CD8-positive, alpha-beta memory T cell (primary cell): ENCODE data around the gene POU2F1. TPM values are rescaled to one million over a fixed set of nuclear protein-coding genes. Genes with fewer than 3 reads are reported as not detected.

Source experiments
- CTCF ChIA-PET: fragments of 350-600 bp; sonication (Branson Sonifier 250); formaldehyde crosslinking; loops from one replicate; lab custom pipeline; 2021; ENCODE audit warnings: antibody characterized with exemption; lab: Charles Lee
- POLR2A ChIA-PET: fragments of 350-600 bp; sonication (Branson Sonifier 250); formaldehyde crosslinking; loops from one replicate; lab custom pipeline; 2021; ENCODE audit warnings: antibody characterized with exemption; lab: Charles Lee
- DNase-seq, 5 donors: peaks; one replicate each; pipeline versions ENCODE4 v3.0.0 to v3.0.0-alpha.2; 2020 to 2022; ENCODE audit warnings: mixed read lengths in 1 of 5
- H3K27ac ChIP-seq: one replicate; pipeline ENCODE4 v1.7.0; 2013; ENCODE audit warnings: low read depth, mild to moderate bottlenecking, low read length, moderate library complexity
- H3K27me3 ChIP-seq: 2 replicates; pipeline ENCODE4 v1.7.0; 2013; ENCODE audit warnings: low read length, mild to moderate bottlenecking; ENCODE audit not compliant: insufficient read depth, poor library complexity, severe bottlenecking
- H3K36me3 ChIP-seq: 2 replicates; pipeline ENCODE4 v1.7.0; 2013; ENCODE audit warnings: mild to moderate bottlenecking, low read length, moderate library complexity; ENCODE audit not compliant: insufficient read depth
- H3K4me1 ChIP-seq: 2 replicates; pipeline ENCODE4 v1.7.0; 2013; ENCODE audit warnings: mild to moderate bottlenecking, low read length, moderate library complexity; ENCODE audit not compliant: insufficient read depth
- H3K4me3 ChIP-seq: 2 replicates; pipeline ENCODE4 v1.7.0; 2013; ENCODE audit warnings: mild to moderate bottlenecking, low read length
- H3K9me3 ChIP-seq: 2 replicates; pipeline ENCODE4 v1.7.0; 2013; ENCODE audit warnings: mild to moderate bottlenecking, low read length
- H3K27ac Mint-ChIP-seq, 8 donors: one replicate each; pipeline ENCODE4 v1.8.0; 2020 to 2021; ENCODE audit warnings: mixed read lengths in 8 of 8, mild to moderate bottlenecking in 6 of 8, inconsistent platforms in 3 of 8, moderate library complexity in 3 of 8
- H3K27me3 Mint-ChIP-seq, 2 donors: one replicate each; pipeline ENCODE4 v1.8.0; 2020 to 2021; ENCODE audit warnings: mixed read lengths in 2 of 2, mild to moderate bottlenecking in 1 of 2, moderate library complexity in 1 of 2
- H3K36me3 Mint-ChIP-seq, 3 donors: one replicate each; pipeline ENCODE4 v1.8.0; 2020 to 2021; ENCODE audit warnings: mixed read lengths in 3 of 3, inconsistent platforms in 1 of 3, mild to moderate bottlenecking in 1 of 3
- H3K4me1 Mint-ChIP-seq, 3 donors: one replicate each; pipeline ENCODE4 v1.8.0; 2020 to 2021; ENCODE audit warnings: mixed read lengths in 3 of 3, inconsistent platforms in 1 of 3, mild to moderate bottlenecking in 1 of 3
- H3K4me3 Mint-ChIP-seq, 7 donors: one replicate each; pipeline ENCODE4 v1.8.0; 2020 to 2021; ENCODE audit warnings: mixed read lengths in 7 of 7, mild to moderate bottlenecking in 6 of 7, moderate library complexity in 4 of 7, inconsistent platforms in 2 of 7
- H3K9me3 Mint-ChIP-seq, 5 donors: one replicate each; pipeline ENCODE4 v1.8.0; 2020 to 2022; ENCODE audit warnings: mixed read lengths in 5 of 5, mild to moderate bottlenecking in 3 of 5, moderate library complexity in 2 of 5, inconsistent platforms in 1 of 5
- polyA plus RNA-seq: library from polyadenylated mRNA; unstranded; fragments of 300-500 nt; fragmentation: Illumina TruSeq; gene quantifications from one replicate; pipeline ENCODE4 v1.2.3, GENCODE V29; 2021
- total RNA-seq, 2 experiments: library from RNA; stranded (reverse); gene quantifications; one replicate each; pipeline ENCODE4 v1.2.3, GENCODE V29; 2021

The POU2F1 gene
- 10 to 100 TPM; 12.3 to 13.5 TPM for total RNA-seq
- 11.8 TPM for polyA plus RNA-seq

- Mint-ChIP-seq H3K27me3 (peaks cover 0 to 5% of the 10 kb centered on the region in 2 donors), H3K9me3 (no peaks in the 10 kb centered on the region), H3K4me1 (peaks cover 27 to 48% (median 43%) of the 10 kb centered on the region in 3 donors), H3K4me3 (peak within 1 kb of the TSS; percentile 91 to 98 (median 92)), H3K27ac (peak within 1 kb of the TSS; percentile 82 to 97 (median 92)), H3K36me3 (peaks cover 0 to 14% (median 3%) of the 10 kb centered on the region in 3 donors)
- H3K4me1 ChIP-seq, result peaks cover 28% of the 10 kb centered on the region
- peak; percentile 96 to 100 (median 98) for DNase-seq
- ChIA-PET POLR2A (interaction anchor here (0.6 to 1.7 kb wide), 14 partner anchors 12 to 716 kb away, joined by 3 to 15 read pairs (median 4); partner anchors contain the start of genes CD247, CREG1, DCAF6 and MPC2), CTCF (interaction anchor here (0.6 to 3.6 kb wide), 37 partner anchors 8 to 417 kb away, joined by 3 to 20 read pairs (median 4); partner anchors contain the start of genes CD247, CREG1, GPA33 and STYXL2)
- H3K4me3 ChIP-seq, result peak within 1 kb of the TSS; percentile 100
- H3K36me3 ChIP-seq, result no peaks in the 10 kb centered on the region
- H3K27ac ChIP-seq, result peak within 1 kb of the TSS; percentile 88
- no peaks in the 10 kb centered on the region for H3K9me3 ChIP-seq
- H3K27me3 ChIP-seq, result no peaks in the 10 kb centered on the region
Observed at GRCh38 chr1:167220537-167221125, at the start of gene POU2F1. Gene POU2F1, plus strand, starts transcription at chr1:167220886. Its CDS starts 12 bp downstream, at chr1:167220898.

- H3K4me1 ChIP-seq, result no peaks in the 10 kb centered on the region
- Mint-ChIP-seq H3K27ac (no peak overlapping the region), H3K36me3 (no peaks in the 10 kb centered on the region), H3K27me3 (peaks cover 8 to 51% of the 10 kb centered on the region in 2 donors), H3K9me3 (no peaks in the 10 kb centered on the region), H3K4me3 (no peak overlapping the region), H3K4me1 (no peaks in the 10 kb centered on the region)
- ChIA-PET POLR2A (no interaction called here), CTCF (no interaction called here)
- H3K4me3 ChIP-seq, result no peak overlapping the region
- no peak for DNase-seq
- no peak overlapping the region for H3K27ac ChIP-seq
- no peaks in the 10 kb centered on the region for H3K9me3 ChIP-seq
- H3K27me3 ChIP-seq, result peaks cover 12% of the 10 kb centered on the region
- H3K36me3 ChIP-seq, result no peaks in the 10 kb centered on the region
Observed at GRCh38 chr1:167171286-167171929, 49.3 kb upstream of the POU2F1 start.

- no peaks in the 10 kb centered on the region for H3K9me3 Mint-ChIP-seq
- no peaks in the 10 kb centered on the region for H3K36me3 Mint-ChIP-seq
- H3K4me1 Mint-ChIP-seq, result no peaks in the 10 kb centered on the region
- H3K27me3 Mint-ChIP-seq, result peaks cover 8 to 30% of the 10 kb centered on the region in 2 donors
- ChIA-PET POLR2A (no interaction called here), CTCF (no interaction called here)
- no peak for DNase-seq
- no peak overlapping the region for H3K4me3 ChIP-seq
- H3K9me3 ChIP-seq, result no peaks in the 10 kb centered on the region
- H3K27me3 ChIP-seq, result peaks cover 8% of the 10 kb centered on the region
- no peak overlapping the region for H3K27ac ChIP-seq
- no peaks in the 10 kb centered on the region for H3K36me3 ChIP-seq
- H3K27ac Mint-ChIP-seq, result no peak overlapping the region
- H3K4me3 Mint-ChIP-seq, result no peak overlapping the region
- no peaks in the 10 kb centered on the region for H3K4me1 ChIP-seq
Observed at GRCh38 chr1:167173516-167174184, 47.0 kb upstream of the POU2F1 start.

GRCh38 chr1:167175901-167176300 is 44.8 kb upstream of the POU2F1 start:
- Histone ChIP-seq H3K9me3 (no peaks in the 10 kb centered on the region), H3K36me3 (no peaks in the 10 kb centered on the region), H3K27me3 (peaks cover under 1% of the 10 kb centered on the region), H3K4me3 (no peak overlapping the region), H3K27ac (no peak overlapping the region), H3K4me1 (no peaks in the 10 kb centered on the region)
- Mint-ChIP-seq H3K4me1 (no peaks in the 10 kb centered on the region), H3K36me3 (no peaks in the 10 kb centered on the region), H3K27me3 (peaks cover 8 to 16% of the 10 kb centered on the region in 2 donors), H3K4me3 (no peak overlapping the region), H3K9me3 (no peaks in the 10 kb centered on the region), H3K27ac (peak overlapping the region in 1 of 8 donors; percentile 18)
- CTCF ChIA-PET, result no interaction called here
- no peak for DNase-seq
- POLR2A ChIA-PET, result no interaction called here

- CTCF ChIA-PET, result no interaction called here
- no peak for DNase-seq
- Histone ChIP-seq H3K4me3 (no peak overlapping the region), H3K36me3 (no peaks in the 10 kb centered on the region), H3K4me1 (no peaks in the 10 kb centered on the region), H3K27me3 (no peaks in the 10 kb centered on the region), H3K27ac (no peak overlapping the region), H3K9me3 (no peaks in the 10 kb centered on the region)
- no peaks in the 10 kb centered on the region for H3K9me3 Mint-ChIP-seq
- no peak overlapping the region for H3K4me3 Mint-ChIP-seq
- H3K4me1 Mint-ChIP-seq, result no peaks in the 10 kb centered on the region
- POLR2A ChIA-PET, result no interaction called here
- no peak overlapping the region for H3K27ac Mint-ChIP-seq
- H3K27me3 Mint-ChIP-seq, result peaks cover 2 to 4% of the 10 kb centered on the region in 2 donors
- H3K36me3 Mint-ChIP-seq, result no peaks in the 10 kb centered on the region
Observed at GRCh38 chr1:167178831-167179230, 41.9 kb upstream of the POU2F1 start.

- ChIA-PET POLR2A (no interaction called here), CTCF (no interaction called here)
- H3K9me3 Mint-ChIP-seq, result no peaks in the 10 kb centered on the region
- no peaks in the 10 kb centered on the region for H3K9me3 ChIP-seq
- H3K27ac ChIP-seq, result no peak overlapping the region
- H3K27ac Mint-ChIP-seq, result no peak overlapping the region
- no peak for DNase-seq
- H3K27me3 Mint-ChIP-seq, result peaks cover 5 to 12% of the 10 kb centered on the region in 2 donors
- H3K4me3 ChIP-seq, result no peak overlapping the region
- no peaks in the 10 kb centered on the region for H3K4me1 ChIP-seq
- H3K36me3 ChIP-seq, result no peaks in the 10 kb centered on the region
- H3K4me1 Mint-ChIP-seq, result peaks cover 0 to 5% (median 5%) of the 10 kb centered on the region in 3 donors
- H3K4me3 Mint-ChIP-seq, result no peak overlapping the region
- H3K27me3 ChIP-seq, result no peaks in the 10 kb centered on the region
- H3K36me3 Mint-ChIP-seq, result no peaks in the 10 kb centered on the region
Observed at GRCh38 chr1:167182571-167183320, 37.9 kb upstream of the POU2F1 start.

GRCh38 chr1:167184081-167184480 is 36.6 kb upstream of the POU2F1 start:
- H3K4me1 Mint-ChIP-seq, result peaks cover 0 to 5% (median 5%) of the 10 kb centered on the region in 3 donors
- CTCF ChIA-PET, result interaction anchor here (0.8 kb wide), 1 partner anchor 36 kb away, joined by 3 read pairs; no protein-coding TSS in a partner anchor
- peaks cover 5 to 16% of the 10 kb centered on the region in 2 donors for H3K27me3 Mint-ChIP-seq

More at GRCh38 chr1:167184081-167184480, 36.6 kb upstream of the POU2F1 start:
- no peaks in the 10 kb centered on the region for H3K27me3 ChIP-seq
- no peaks in the 10 kb centered on the region for H3K36me3 ChIP-seq
- H3K27ac Mint-ChIP-seq, result no peak overlapping the region
- no peak overlapping the region for H3K27ac ChIP-seq
- H3K4me3 ChIP-seq, result no peak overlapping the region
- H3K9me3 ChIP-seq, result no peaks in the 10 kb centered on the region
- no peak overlapping the region for H3K4me3 Mint-ChIP-seq
- DNase-seq, result no peak
- H3K36me3 Mint-ChIP-seq, result no peaks in the 10 kb centered on the region
- no peaks in the 10 kb centered on the region for H3K4me1 ChIP-seq
- H3K9me3 Mint-ChIP-seq, result no peaks in the 10 kb centered on the region
- POLR2A ChIA-PET, result no interaction called here
